D721Med (cell line): ENCODE data around the gene SLC66A3.

Source experiments
- DNase-seq: peaks from one replicate; pipeline ENCODE4 v3.0.0; 2011; ENCODE audit warnings: low spot score; ENCODE audit not compliant: insufficient read length
- FAIRE-seq: peaks from 2 replicates; lab custom pipeline; 2011; peaks lifted over from hg19 to GRCh38; lab: Jason Lieb, UNC
- TF ChIP-seq, protein P1 (sequence below): IDR thresholded peaks from 2 replicates; pipeline ENCODE4 v1.5.1; 2012; ENCODE audit warnings: mild to moderate bottlenecking, control low read depth; ENCODE audit not compliant: insufficient read depth; ENCODE audit errors: missing control alignments

Gene SLC66A3

GRCh38 chr2:11155381-11156035 is at the start of gene SLC66A3:
Gene SLC66A3 (plus strand): TSS chr2:11155467. CDS start chr2:11155547, 80 bp downstream.
- TF ChIP-seq, protein P1, sequence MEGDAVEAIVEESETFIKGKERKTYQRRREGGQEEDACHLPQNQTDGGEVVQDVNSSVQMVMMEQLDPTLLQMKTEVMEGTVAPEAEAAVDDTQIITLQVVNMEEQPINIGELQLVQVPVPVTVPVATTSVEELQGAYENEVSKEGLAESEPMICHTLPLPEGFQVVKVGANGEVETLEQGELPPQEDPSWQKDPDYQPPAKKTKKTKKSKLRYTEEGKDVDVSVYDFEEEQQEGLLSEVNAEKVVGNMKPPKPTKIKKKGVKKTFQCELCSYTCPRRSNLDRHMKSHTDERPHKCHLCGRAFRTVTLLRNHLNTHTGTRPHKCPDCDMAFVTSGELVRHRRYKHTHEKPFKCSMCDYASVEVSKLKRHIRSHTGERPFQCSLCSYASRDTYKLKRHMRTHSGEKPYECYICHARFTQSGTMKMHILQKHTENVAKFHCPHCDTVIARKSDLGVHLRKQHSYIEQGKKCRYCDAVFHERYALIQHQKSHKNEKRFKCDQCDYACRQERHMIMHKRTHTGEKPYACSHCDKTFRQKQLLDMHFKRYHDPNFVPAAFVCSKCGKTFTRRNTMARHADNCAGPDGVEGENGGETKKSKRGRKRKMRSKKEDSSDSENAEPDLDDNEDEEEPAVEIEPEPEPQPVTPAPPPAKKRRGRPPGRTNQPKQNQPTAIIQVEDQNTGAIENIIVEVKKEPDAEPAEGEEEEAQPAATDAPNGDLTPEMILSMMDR: peak; percentile 13
- peak; percentile 92 for DNase-seq
- FAIRE-seq: no peak

DNA sequence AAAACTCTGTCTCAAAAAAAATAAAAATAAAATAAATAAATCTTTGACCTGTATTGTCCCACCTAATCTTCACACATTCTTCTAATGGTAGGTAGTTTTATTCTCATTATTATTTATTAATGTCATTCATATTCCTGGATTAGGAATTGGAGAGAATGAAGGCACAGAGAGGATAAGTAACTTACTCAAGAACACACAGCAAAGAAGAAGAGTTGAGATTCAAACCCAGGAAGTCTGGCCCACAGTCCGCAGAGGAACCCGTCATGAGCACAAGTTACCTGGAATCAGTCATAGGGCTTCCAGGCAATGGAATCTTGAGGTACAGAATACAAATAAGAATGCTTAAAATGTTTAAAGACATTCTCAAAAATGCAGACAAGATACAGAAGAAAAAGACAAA is 46.3 kb upstream of the SLC66A3 start:
- FAIRE-seq (no peak), DNase-seq (no peak)
- TF ChIP-seq, protein P1: no peak

GRCh38 chr2:11112870-11113428 is 42.3 kb upstream of the SLC66A3 start:
- no peak for DNase-seq
- TF ChIP-seq, protein P1: no peak
- no peak for FAIRE-seq

GRCh38 chr2:11117776-11118175 is 37.5 kb upstream of the SLC66A3 start:
- no peak for FAIRE-seq
- TF ChIP-seq, protein P1: no peak
- DNase-seq: no peak

GRCh38 chr2:11118761-11119160 is 36.5 kb upstream of the SLC66A3 start:
- TF ChIP-seq, protein P1: no peak
- FAIRE-seq: no peak
- DNase-seq: no peak

- FAIRE-seq (no peak), DNase-seq (no peak)
- TF ChIP-seq, protein P1: no peak
Observed at GRCh38 chr2:11121099-11121822, 34.0 kb upstream of the SLC66A3 start.

- TF ChIP-seq, protein P1: no peak
- FAIRE-seq: no peak
- no peak for DNase-seq
Observed at GRCh38 chr2:11121823-11122155, 33.5 kb upstream of the SLC66A3 start.
